ENCODE measurements around the gene CALD1.

The CALD1 gene

DNA sequence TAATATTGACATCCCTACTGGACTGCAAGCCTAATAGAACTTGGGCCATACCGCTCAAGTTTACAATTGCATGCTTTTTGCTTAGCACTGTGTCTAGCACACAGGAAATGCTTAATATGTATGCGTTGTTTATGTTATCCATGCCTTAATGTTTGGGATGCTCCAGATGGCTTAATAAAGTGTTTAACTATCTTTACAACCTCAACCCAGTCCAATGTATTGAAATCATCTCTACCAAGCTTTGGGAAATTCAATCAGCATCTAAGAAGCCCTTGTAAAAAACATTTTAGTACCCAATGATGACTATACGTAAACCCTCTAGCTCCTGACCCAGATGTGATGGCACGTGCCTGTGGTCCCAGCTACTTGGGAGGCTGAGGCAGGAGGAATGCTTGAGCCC lies 40.0 kb downstream of the CALD1 start:
- Histone ChIP-seq H3K4me3 (ENCODE audit: low read length) (no peak overlapping the region), H3K27ac (ENCODE audit: low read length) (no peak overlapping the region), H3K27me3 (ENCODE audit: control insufficient read depth, insufficient read depth, low read length) (no peaks in the 10 kb centered on the region), H3K36me3 (ENCODE audit: control insufficient read depth, low read depth, low read length) (no peaks in the 10 kb centered on the region), H3K9ac (ENCODE audit: low read length) (no peak overlapping the region), H3K4me1 (ENCODE audit: control insufficient read depth, low read depth, low read length) (no peaks in the 10 kb centered on the region), H3K9me3 (ENCODE audit: control insufficient read depth, low read depth, low read length) (no peaks in the 10 kb centered on the region)

- H3K9me3 ChIP-seq (ENCODE audit: control insufficient read depth, low read depth, low read length), result no peaks in the 10 kb centered on the region
- no peak overlapping the region for H3K27ac ChIP-seq (ENCODE audit: low read length)
- no peak overlapping the region for H3K4me3 ChIP-seq (ENCODE audit: low read length)
- H3K36me3 ChIP-seq (ENCODE audit: control insufficient read depth, low read depth, low read length), result no peaks in the 10 kb centered on the region
- H3K9ac ChIP-seq (ENCODE audit: low read length), result no peak overlapping the region
- H3K4me1 ChIP-seq (ENCODE audit: control insufficient read depth, low read depth, low read length), result no peaks in the 10 kb centered on the region
- no peaks in the 10 kb centered on the region for H3K27me3 ChIP-seq (ENCODE audit: control insufficient read depth, insufficient read depth, low read length)
These were observed 40.9 kb downstream of the CALD1 start for GRCh38 chr7:134820295-134820694.

DNA sequence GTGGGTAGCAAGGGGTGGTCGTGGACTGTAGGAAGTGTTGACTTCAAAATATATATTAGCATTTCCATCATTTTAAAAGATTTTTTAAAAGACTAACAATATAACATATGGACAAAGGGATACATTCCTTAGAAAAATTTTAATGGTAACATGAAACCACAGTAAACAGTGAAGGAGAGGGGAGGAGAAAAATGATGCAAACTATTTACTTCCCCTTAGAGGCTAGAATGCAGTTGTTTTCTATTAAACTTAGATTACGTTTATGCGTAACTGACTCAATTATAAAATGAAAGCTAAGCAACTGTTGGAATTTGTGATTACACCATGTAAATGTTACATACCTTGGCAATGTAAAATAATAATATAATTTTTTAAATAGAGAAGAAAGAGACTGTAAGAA lies 41.3 kb downstream of the CALD1 start:
- Histone ChIP-seq H3K4me3 (ENCODE audit: low read length) (no peak overlapping the region), H3K36me3 (ENCODE audit: control insufficient read depth, low read depth, low read length) (no peaks in the 10 kb centered on the region), H3K4me1 (ENCODE audit: control insufficient read depth, low read depth, low read length) (no peaks in the 10 kb centered on the region), H3K27ac (ENCODE audit: low read length) (no peak overlapping the region), H3K9ac (ENCODE audit: low read length) (no peak overlapping the region), H3K27me3 (ENCODE audit: control insufficient read depth, insufficient read depth, low read length) (no peaks in the 10 kb centered on the region), H3K9me3 (ENCODE audit: control insufficient read depth, low read depth, low read length) (no peaks in the 10 kb centered on the region)

- Histone ChIP-seq H3K9ac (ENCODE audit: low read length) (no peak overlapping the region), H3K27ac (ENCODE audit: low read length) (no peak overlapping the region), H3K4me1 (ENCODE audit: control insufficient read depth, low read depth, low read length) (no peaks in the 10 kb centered on the region)
These were observed 44.0 kb downstream of the CALD1 start for GRCh38 chr7:134823400-134823799.

GRCh38 chr7:134825666-134826065 lies 46.2 kb downstream of the CALD1 start:
- no peaks in the 10 kb centered on the region for H3K36me3 ChIP-seq (ENCODE audit: control insufficient read depth, low read depth, low read length)
- H3K9ac ChIP-seq (ENCODE audit: low read length), result no peak overlapping the region
- no peaks in the 10 kb centered on the region for H3K4me1 ChIP-seq (ENCODE audit: control insufficient read depth, low read depth, low read length)
- no peak overlapping the region for H3K4me3 ChIP-seq (ENCODE audit: low read length)
- H3K9me3 ChIP-seq (ENCODE audit: control insufficient read depth, low read depth, low read length), result no peaks in the 10 kb centered on the region
- H3K27me3 ChIP-seq (ENCODE audit: control insufficient read depth, insufficient read depth, low read length), result no peaks in the 10 kb centered on the region
- H3K27ac ChIP-seq (ENCODE audit: low read length), result no peak overlapping the region

More at GRCh38 chr7:134823400-134823799, 44.0 kb downstream of the CALD1 start:
- Histone ChIP-seq H3K27me3 (ENCODE audit: control insufficient read depth, insufficient read depth, low read length) (no peaks in the 10 kb centered on the region), H3K9me3 (ENCODE audit: control insufficient read depth, low read depth, low read length) (no peaks in the 10 kb centered on the region), H3K36me3 (ENCODE audit: control insufficient read depth, low read depth, low read length) (no peaks in the 10 kb centered on the region), H3K4me3 (ENCODE audit: low read length) (no peak overlapping the region)

- no peak overlapping the region for H3K27ac ChIP-seq (ENCODE audit: low read length)
- no peak overlapping the region for H3K9ac ChIP-seq (ENCODE audit: low read length)
- H3K4me1 ChIP-seq (ENCODE audit: control insufficient read depth, low read depth, low read length), result no peaks in the 10 kb centered on the region
- no peaks in the 10 kb centered on the region for H3K36me3 ChIP-seq (ENCODE audit: control insufficient read depth, low read depth, low read length)
- no peaks in the 10 kb centered on the region for H3K27me3 ChIP-seq (ENCODE audit: control insufficient read depth, insufficient read depth, low read length)
- no peak overlapping the region for H3K4me3 ChIP-seq (ENCODE audit: low read length)
- no peaks in the 10 kb centered on the region for H3K9me3 ChIP-seq (ENCODE audit: control insufficient read depth, low read depth, low read length)
These were observed 46.7 kb downstream of the CALD1 start for GRCh38 chr7:134826105-134826504.

GRCh38 chr7:134827436-134827835 lies 48.0 kb downstream of the CALD1 start:
- no peaks in the 10 kb centered on the region for H3K4me1 ChIP-seq (ENCODE audit: control insufficient read depth, low read depth, low read length)
- H3K9ac ChIP-seq (ENCODE audit: low read length), result no peak overlapping the region
- H3K27me3 ChIP-seq (ENCODE audit: control insufficient read depth, insufficient read depth, low read length), result no peaks in the 10 kb centered on the region
- H3K27ac ChIP-seq (ENCODE audit: low read length), result no peak overlapping the region
- no peak overlapping the region for H3K4me3 ChIP-seq (ENCODE audit: low read length)
- H3K9me3 ChIP-seq (ENCODE audit: control insufficient read depth, low read depth, low read length), result no peaks in the 10 kb centered on the region
- H3K36me3 ChIP-seq (ENCODE audit: control insufficient read depth, low read depth, low read length), result no peaks in the 10 kb centered on the region

DNA sequence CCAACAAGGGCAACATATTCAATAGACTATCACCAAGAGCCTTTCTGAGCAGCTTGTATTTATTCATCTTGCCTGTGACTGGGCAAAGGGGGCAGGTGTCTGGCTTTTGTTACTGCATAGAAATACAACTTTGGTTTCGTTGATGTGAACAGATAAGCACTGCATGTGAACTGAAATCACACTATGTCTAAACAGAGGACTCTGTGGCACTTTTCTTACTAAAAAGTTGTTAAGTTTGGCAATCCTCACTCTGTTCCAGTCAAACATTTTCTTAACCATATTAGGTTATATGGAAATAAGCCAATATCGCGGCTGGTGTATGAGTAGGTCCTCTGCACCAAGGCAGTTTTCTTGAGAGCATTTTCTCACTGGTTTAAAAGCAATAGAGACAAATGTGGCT lies 48.5 kb downstream of the CALD1 start:
- Histone ChIP-seq H3K36me3 (ENCODE audit: control insufficient read depth, low read depth, low read length) (no peaks in the 10 kb centered on the region), H3K9ac (ENCODE audit: low read length) (no peak overlapping the region), H3K27me3 (ENCODE audit: control insufficient read depth, insufficient read depth, low read length) (no peaks in the 10 kb centered on the region), H3K4me3 (ENCODE audit: low read length) (no peak overlapping the region), H3K4me1 (ENCODE audit: control insufficient read depth, low read depth, low read length) (no peaks in the 10 kb centered on the region), H3K9me3 (ENCODE audit: control insufficient read depth, low read depth, low read length) (no peaks in the 10 kb centered on the region), H3K27ac (ENCODE audit: low read length) (no peak overlapping the region)

GRCh38 chr7:134828361-134828760 lies 48.9 kb downstream of the CALD1 start:
- H3K9ac ChIP-seq (ENCODE audit: low read length), result no peak overlapping the region
- no peaks in the 10 kb centered on the region for H3K4me1 ChIP-seq (ENCODE audit: control insufficient read depth, low read depth, low read length)
- no peaks in the 10 kb centered on the region for H3K9me3 ChIP-seq (ENCODE audit: control insufficient read depth, low read depth, low read length)
- no peak overlapping the region for H3K27ac ChIP-seq (ENCODE audit: low read length)
- H3K27me3 ChIP-seq (ENCODE audit: control insufficient read depth, insufficient read depth, low read length), result no peaks in the 10 kb centered on the region
- no peaks in the 10 kb centered on the region for H3K36me3 ChIP-seq (ENCODE audit: control insufficient read depth, low read depth, low read length)
- no peak overlapping the region for H3K4me3 ChIP-seq (ENCODE audit: low read length)

DNA sequence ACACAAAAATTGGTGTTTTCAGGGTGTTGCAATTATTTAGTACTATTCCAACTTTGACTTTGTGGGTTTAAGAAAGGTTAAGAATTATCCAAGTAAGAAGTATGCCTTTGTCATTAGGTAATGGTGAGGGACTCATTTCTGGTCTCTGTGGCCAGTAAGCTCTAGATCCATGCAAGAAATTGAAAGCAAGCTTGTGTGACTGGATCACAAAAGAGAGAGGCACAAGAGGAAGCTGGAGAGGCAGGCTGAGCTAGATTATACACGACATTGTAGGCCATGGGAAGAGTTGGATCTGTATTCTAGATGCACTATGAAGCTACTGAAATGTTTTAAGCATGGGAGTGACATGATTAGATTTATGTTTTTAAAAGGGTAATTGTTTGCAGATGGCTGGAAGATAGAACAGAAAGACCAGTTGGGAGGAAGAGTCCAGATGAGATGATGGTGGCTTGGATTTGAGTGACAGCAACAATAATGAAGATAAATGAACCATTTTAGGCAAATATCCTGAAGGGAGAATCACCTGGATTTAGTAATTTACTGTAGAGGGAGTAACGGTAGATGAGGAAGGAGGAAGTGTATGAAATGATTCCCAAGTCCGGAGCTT lies 50.0 kb downstream of the CALD1 start:
- Histone ChIP-seq H3K4me1 (ENCODE audit: control insufficient read depth, low read depth, low read length) (no peaks in the 10 kb centered on the region), H3K36me3 (ENCODE audit: control insufficient read depth, low read depth, low read length) (no peaks in the 10 kb centered on the region), H3K27me3 (ENCODE audit: control insufficient read depth, insufficient read depth, low read length) (no peaks in the 10 kb centered on the region), H3K9ac (ENCODE audit: low read length) (no peak overlapping the region), H3K4me3 (ENCODE audit: low read length) (no peak overlapping the region), H3K27ac (ENCODE audit: low read length) (no peak overlapping the region), H3K9me3 (ENCODE audit: control insufficient read depth, low read depth, low read length) (no peaks in the 10 kb centered on the region)

- Histone ChIP-seq H3K4me1 (ENCODE audit: control insufficient read depth, low read depth, low read length) (no peaks in the 10 kb centered on the region), H3K9ac (ENCODE audit: low read length) (no peak overlapping the region), H3K27ac (ENCODE audit: low read length) (no peak overlapping the region), H3K27me3 (ENCODE audit: control insufficient read depth, insufficient read depth, low read length) (no peaks in the 10 kb centered on the region), H3K4me3 (ENCODE audit: low read length) (no peak overlapping the region), H3K9me3 (ENCODE audit: control insufficient read depth, low read depth, low read length) (no peaks in the 10 kb centered on the region), H3K36me3 (ENCODE audit: control insufficient read depth, low read depth, low read length) (no peaks in the 10 kb centered on the region)
These were observed 52.4 kb downstream of the CALD1 start for GRCh38 chr7:134831862-134832261.

DNA sequence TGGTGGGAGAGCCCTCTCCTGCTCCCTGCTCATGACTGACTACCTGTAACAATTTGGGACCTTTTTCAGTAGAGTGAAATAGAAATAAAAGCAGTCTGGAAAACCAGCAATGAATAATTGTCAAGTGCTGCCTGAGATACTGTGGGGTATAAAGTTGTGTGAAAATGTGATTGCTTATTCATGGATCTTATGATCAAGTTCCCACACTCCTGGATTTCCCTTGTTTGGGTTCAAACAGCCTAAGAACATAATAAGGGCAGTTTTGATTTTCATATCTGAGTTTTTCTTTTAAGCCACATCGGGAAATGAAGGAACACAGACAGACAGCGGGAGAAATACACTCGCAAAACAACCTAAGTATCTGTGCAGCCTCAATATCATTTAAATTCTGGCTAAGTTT lies 52.9 kb downstream of the CALD1 start:
- no peaks in the 10 kb centered on the region for H3K27me3 ChIP-seq (ENCODE audit: control insufficient read depth, insufficient read depth, low read length)
- no peak overlapping the region for H3K4me3 ChIP-seq (ENCODE audit: low read length)
- no peak overlapping the region for H3K27ac ChIP-seq (ENCODE audit: low read length)
- no peak overlapping the region for H3K9ac ChIP-seq (ENCODE audit: low read length)
- H3K36me3 ChIP-seq (ENCODE audit: control insufficient read depth, low read depth, low read length), result no peaks in the 10 kb centered on the region
- no peaks in the 10 kb centered on the region for H3K4me1 ChIP-seq (ENCODE audit: control insufficient read depth, low read depth, low read length)
- no peaks in the 10 kb centered on the region for H3K9me3 ChIP-seq (ENCODE audit: control insufficient read depth, low read depth, low read length)

Data from iPS-18a (cell line).